Mononuclear cell (primary cell): ENCODE measurements around the gene KIF1C. TPM values are rescaled to one million over a fixed set of nuclear protein-coding genes. Genes with fewer than 3 reads are reported as not detected.
A peak's percentile ranks its signal among the peaks of the same experiment; 100 is the strongest.
"Not testable (repeated sequence)": the region's sequence is repeated elsewhere in the genome, so short reads cannot be mapped to it uniquely, and the experiment has no call there.

ENCODE experiments used
- H3K27me3 ChIP-seq: 2 replicates; pipeline ENCODE4 v1.6.0; 2011; ENCODE audit warnings: low read length, control low read depth; ENCODE audit not compliant: insufficient read depth
- H3K4me1 ChIP-seq: 2 replicates; pipeline ENCODE4 v1.5.1; 2011; ENCODE audit warnings: mild to moderate bottlenecking, low read length, control low read depth; ENCODE audit not compliant: insufficient read depth
- H3K4me3 ChIP-seq: 2 replicates; pipeline ENCODE4 v1.5.1; 2011; ENCODE audit warnings: mild to moderate bottlenecking, low read length, moderate library complexity
- H3K9me3 ChIP-seq: 2 replicates; pipeline ENCODE4 v1.5.1; 2011; ENCODE audit warnings: low read depth, mild to moderate bottlenecking, control low read depth, low read length
- total RNA-seq: library from RNA; depleted of rRNA; stranded (reverse); fragments of >200 nt; gene quantifications from one replicate; pipeline ENCODE4 v1.2.3, GENCODE V29; 2012

KIF1C gene
- total RNA-seq, 1 donor: 8.1 TPM

DNA sequence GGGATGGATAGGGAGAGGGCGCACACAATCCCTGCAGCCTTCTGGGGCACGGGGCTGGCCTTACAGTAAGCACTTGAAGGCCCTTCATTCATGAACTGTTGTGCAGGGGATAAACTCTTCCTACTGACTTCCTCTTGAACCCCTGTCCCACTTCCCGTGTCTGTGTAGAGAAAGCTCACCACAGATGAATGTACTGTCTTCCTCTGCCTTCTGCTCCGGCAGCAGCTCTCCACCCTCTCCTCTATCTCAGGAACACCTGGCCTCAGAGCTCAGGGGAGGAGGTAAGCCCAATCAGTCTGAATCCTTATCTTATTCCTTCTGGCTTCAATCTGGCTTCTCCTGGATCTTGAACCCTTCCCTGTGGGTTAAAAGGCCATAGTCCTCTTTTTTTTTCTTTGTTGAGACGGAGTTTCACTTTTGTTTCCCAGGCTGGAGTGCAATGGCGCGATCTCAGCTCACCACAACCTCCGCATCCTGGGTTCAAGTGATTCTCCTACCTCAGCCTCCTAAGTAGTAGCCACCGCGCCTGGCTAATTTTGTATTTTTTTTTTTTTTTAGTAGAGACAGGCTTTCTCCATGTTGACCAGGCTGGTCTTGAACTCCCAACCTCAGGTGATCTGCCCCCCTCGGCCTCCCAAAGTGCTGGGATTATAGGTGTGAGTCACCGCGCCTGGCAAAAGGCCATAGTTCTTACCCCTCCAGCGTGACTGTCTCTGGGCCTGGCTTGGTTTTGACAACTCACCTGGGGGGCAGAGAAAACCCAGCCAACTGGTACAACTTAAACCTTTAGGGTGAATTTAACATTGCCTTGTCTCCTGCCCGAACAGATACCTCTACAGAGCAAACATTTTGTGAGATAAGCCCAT is 44.6 kb downstream of the KIF1C start:
- Histone ChIP-seq H3K9me3 (no peaks in the 10 kb centered on the region), H3K4me3 (no peak overlapping the region), H3K4me1 (no peaks in the 10 kb centered on the region), H3K27me3 (no peaks in the 10 kb centered on the region)

- no peaks in the 10 kb centered on the region for H3K9me3 ChIP-seq
- no peak overlapping the region for H3K4me3 ChIP-seq
- H3K27me3 ChIP-seq: no peaks in the 10 kb centered on the region
- no peaks in the 10 kb centered on the region for H3K4me1 ChIP-seq
These were observed 45.8 kb downstream of the KIF1C start for GRCh38 chr17:5043524-5043923.

DNA sequence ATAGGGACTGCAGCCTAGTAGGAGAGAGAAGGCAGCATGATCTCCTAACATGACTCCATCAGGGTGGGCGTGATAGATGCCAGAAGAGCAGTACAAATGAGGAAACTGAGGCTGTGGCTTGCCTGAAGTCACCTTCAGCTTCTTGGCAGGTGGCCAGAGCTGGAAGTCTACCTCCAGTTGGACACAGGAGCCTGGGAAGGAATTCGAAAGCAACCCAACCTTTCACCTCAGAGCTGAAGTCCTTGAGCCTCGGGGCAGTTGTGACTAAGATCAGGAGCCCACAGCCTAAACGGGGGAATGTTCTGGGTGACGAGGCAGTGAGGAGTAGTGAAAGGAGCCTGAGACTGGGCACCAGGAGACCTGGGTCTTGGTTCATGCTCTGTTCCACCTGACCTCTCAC is 46.9 kb downstream of the KIF1C start:
- H3K9me3 ChIP-seq: no peaks in the 10 kb centered on the region
- H3K27me3 ChIP-seq: no peaks in the 10 kb centered on the region
- H3K4me3 ChIP-seq: no peak overlapping the region
- peaks cover 10% of the 10 kb centered on the region for H3K4me1 ChIP-seq

GRCh38 chr17:5045496-5045895 is 47.7 kb downstream of the KIF1C start:
- H3K4me3 ChIP-seq: no peak overlapping the region
- H3K9me3 ChIP-seq: no peaks in the 10 kb centered on the region
- H3K27me3 ChIP-seq: no peaks in the 10 kb centered on the region
- H3K4me1 ChIP-seq: peaks cover 14% of the 10 kb centered on the region

DNA sequence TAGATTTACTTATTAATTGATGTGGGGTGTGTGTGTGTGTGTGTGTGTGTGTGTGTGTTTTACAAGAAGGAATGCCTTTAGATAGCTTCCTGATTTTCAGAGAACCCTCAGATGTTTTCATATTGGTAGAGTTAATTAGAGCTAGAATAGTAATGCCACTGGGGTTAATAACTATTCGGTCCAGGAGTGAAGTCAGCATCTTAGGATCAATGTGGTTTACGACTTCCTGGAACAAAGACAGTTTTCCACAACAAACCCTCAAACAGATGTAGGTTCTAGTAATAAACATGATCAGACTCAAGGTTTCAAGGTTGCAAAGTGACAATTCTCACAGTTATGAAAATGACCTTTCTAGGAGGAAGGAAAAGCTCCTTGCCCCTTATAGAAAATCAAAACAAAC is 49.7 kb downstream of the KIF1C start:
- H3K4me1 ChIP-seq: peaks cover 14% of the 10 kb centered on the region
- H3K9me3 ChIP-seq: no peaks in the 10 kb centered on the region
- H3K27me3 ChIP-seq: no peaks in the 10 kb centered on the region
- H3K4me3 ChIP-seq: no peak overlapping the region

GRCh38 chr17:5049314-5049841 is 51.6 kb downstream of the KIF1C start:
- Histone ChIP-seq H3K4me1 (peaks cover 14% of the 10 kb centered on the region), H3K4me3 (no peak overlapping the region), H3K27me3 (no peaks in the 10 kb centered on the region), H3K9me3 (no peaks in the 10 kb centered on the region)

GRCh38 chr17:5050278-5050677 is 52.5 kb downstream of the KIF1C start:
- no peak overlapping the region for H3K4me3 ChIP-seq
- no peaks in the 10 kb centered on the region for H3K9me3 ChIP-seq
- H3K27me3 ChIP-seq: no peaks in the 10 kb centered on the region
- peaks cover 14% of the 10 kb centered on the region for H3K4me1 ChIP-seq

- Histone ChIP-seq H3K27me3 (no peaks in the 10 kb centered on the region), H3K4me3 (no peak overlapping the region), H3K9me3 (no peaks in the 10 kb centered on the region), H3K4me1 (no peaks in the 10 kb centered on the region)
These were observed 57.8 kb downstream of the KIF1C start for GRCh38 chr17:5055543-5055942.

DNA sequence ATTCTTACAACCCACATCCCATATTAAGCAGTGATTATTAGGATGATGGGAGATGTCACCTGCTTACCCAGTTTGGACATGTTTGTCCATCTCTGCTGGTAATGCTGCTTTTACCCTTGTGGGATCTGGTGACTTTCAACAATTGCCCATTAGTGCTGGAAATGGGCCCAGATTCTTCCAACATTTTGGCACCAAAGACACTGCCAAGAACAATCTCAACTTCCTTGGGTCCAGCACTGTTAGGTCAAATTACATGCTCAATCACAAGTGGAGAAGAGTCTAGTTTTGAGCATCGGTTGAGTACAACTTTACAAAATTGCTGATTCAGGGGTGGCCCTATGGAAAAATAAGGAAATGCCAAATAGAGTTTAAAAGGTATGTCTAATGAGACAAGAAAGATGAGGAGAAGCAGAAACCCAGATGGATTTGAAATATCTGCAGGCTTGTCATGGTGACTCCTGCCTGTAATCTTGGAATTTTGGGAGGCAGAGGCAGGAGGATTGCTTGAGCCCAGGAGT is 67.5 kb downstream of the KIF1C start:
- Histone ChIP-seq H3K4me1 (no peaks in the 10 kb centered on the region), H3K9me3 (no peaks in the 10 kb centered on the region), H3K27me3 (no peaks in the 10 kb centered on the region), H3K4me3 (no peak overlapping the region)

- Histone ChIP-seq H3K4me1 (no peaks in the 10 kb centered on the region), H3K27me3 (no peaks in the 10 kb centered on the region), H3K9me3 (no peaks in the 10 kb centered on the region), H3K4me3 (no peak overlapping the region)
These were observed 70.5 kb downstream of the KIF1C start for GRCh38 chr17:5068236-5068635.

- H3K4me3 ChIP-seq: no peak overlapping the region
- no peaks in the 10 kb centered on the region for H3K9me3 ChIP-seq
- no peaks in the 10 kb centered on the region for H3K27me3 ChIP-seq
- H3K4me1 ChIP-seq: no peaks in the 10 kb centered on the region
These were observed 72.0 kb downstream of the KIF1C start for GRCh38 chr17:5069724-5070123.

DNA sequence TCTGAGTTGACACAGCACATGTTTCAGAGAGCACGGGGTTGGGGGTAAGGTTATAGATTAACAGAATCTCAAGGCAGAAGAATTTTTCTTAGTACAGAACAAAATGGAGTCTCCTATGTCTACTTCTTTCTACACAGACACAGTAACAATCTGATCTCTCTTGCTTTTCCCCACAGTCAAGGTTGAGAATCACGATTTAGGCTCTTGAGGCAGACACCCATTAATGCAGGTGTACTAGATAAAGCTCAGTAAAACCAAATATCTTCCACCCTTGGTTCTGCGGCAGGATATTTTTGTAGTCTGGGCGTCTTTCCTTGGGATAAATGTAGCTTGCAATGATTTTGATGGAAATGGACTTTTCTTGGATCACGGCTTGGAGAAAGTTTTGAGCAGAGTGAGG is 77.7 kb downstream of the KIF1C start:
- H3K27me3 ChIP-seq, H3K4me3 ChIP-seq, H3K9me3 ChIP-seq: not testable (repeated sequence)
- H3K4me1 ChIP-seq: peaks cover 15% of the 10 kb centered on the region

DNA sequence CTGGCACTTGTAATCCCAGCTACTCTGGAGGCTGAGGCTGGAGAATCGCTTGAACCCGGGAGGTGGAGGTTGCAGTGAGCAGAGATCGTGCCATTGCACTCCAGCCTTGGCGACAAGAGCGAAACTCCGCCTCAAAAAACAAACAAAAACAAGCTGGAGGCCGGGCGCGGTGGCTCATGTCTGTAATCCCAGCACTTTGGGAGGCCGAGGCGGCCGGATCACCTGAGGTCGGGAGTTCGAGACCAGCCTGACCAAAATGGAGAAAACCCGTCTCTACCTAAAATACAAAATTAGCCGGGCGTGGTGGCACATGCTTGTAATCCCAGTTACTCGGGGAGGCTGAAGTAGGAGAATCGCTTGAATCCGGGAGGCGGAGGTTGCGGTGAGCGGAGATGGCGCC is 79.5 kb downstream of the KIF1C start:
- not testable (repeated sequence) for H3K9me3 ChIP-seq, H3K4me3 ChIP-seq, H3K27me3 ChIP-seq
- peaks cover 15% of the 10 kb centered on the region for H3K4me1 ChIP-seq

- peak overlapping the region; percentile 66 for H3K4me3 ChIP-seq
These were observed 80.0 kb downstream of the KIF1C start for GRCh38 chr17:5077781-5078105.

More at GRCh38 chr17:5077781-5078105, 80.0 kb downstream of the KIF1C start:
- Histone ChIP-seq H3K4me1 (peaks cover 15% of the 10 kb centered on the region), H3K9me3 (no peaks in the 10 kb centered on the region), H3K27me3 (no peaks in the 10 kb centered on the region)
